ENCODE data around the gene SLC35B4. TPM values are rescaled to one million over a fixed set of nuclear protein-coding genes. Genes with fewer than 3 reads are reported as not detected.

SLC35B4 gene
- total RNA-seq, 2 donors from 2014 or later: 35.6 to 42.2 TPM

DNA sequence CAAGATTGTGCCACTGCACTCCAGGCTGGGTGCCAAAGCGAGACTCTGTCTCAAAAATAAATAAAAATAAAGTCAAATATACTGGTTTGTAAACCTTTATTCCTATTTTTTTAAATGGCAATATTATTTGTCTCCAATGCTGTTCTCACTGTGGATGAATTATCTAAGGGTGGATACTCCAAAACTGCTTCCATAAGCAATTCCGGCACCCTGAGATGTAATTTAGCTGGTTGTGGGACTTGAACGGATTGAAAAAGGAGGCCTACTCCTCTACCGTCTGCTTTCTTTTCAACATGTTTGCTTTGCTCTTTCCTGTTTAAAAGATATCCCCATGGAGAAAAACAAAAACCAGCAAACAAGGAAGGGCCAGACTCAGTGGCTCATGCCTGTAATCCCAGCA lies 54.4 kb downstream of the SLC35B4 start:
- TF ChIP-seq, protein P1, sequence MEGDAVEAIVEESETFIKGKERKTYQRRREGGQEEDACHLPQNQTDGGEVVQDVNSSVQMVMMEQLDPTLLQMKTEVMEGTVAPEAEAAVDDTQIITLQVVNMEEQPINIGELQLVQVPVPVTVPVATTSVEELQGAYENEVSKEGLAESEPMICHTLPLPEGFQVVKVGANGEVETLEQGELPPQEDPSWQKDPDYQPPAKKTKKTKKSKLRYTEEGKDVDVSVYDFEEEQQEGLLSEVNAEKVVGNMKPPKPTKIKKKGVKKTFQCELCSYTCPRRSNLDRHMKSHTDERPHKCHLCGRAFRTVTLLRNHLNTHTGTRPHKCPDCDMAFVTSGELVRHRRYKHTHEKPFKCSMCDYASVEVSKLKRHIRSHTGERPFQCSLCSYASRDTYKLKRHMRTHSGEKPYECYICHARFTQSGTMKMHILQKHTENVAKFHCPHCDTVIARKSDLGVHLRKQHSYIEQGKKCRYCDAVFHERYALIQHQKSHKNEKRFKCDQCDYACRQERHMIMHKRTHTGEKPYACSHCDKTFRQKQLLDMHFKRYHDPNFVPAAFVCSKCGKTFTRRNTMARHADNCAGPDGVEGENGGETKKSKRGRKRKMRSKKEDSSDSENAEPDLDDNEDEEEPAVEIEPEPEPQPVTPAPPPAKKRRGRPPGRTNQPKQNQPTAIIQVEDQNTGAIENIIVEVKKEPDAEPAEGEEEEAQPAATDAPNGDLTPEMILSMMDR (conservative IDR thresholded peaks at IDR 0.05): no peak
- Mint-ChIP-seq H3K4me1 (no peaks in the 10 kb centered on the region), H3K36me3 (ENCODE audit: low read depth) (no peaks in the 10 kb centered on the region), H3K27ac (no peak overlapping the region), H3K9me3 (peaks cover 4% of the 10 kb centered on the region), H3K4me3 (no peak overlapping the region), H3K27me3 (ENCODE audit: insufficient read depth) (peaks cover 2% of the 10 kb centered on the region)
- DNase-seq: no peak
- Histone ChIP-seq H3K4me3 (ENCODE audit: low read length) (no peak overlapping the region), H3K27ac (ENCODE audit: low read depth, low read length) (no peak overlapping the region), H3K27me3 (ENCODE audit: control insufficient read depth, insufficient read depth, low read length, poor library complexity, severe bottlenecking) (no peaks in the 10 kb centered on the region), H3K4me1 (ENCODE audit: control insufficient read depth, insufficient read depth, low read length) (no peaks in the 10 kb centered on the region), H3K9me3 (ENCODE audit: control insufficient read depth, low read length) (no peaks in the 10 kb centered on the region), H3K9ac (ENCODE audit: extremely low read depth, low read length, poor library complexity, severe bottlenecking) (no peak overlapping the region), H3K36me3 (ENCODE audit: control insufficient read depth, insufficient read depth, low read length) (no peaks in the 10 kb centered on the region)
- WGBS, 2 experiments (ENCODE audit: insufficient coverage in 1 of 2, insufficient read length in 1 of 2): 93 to 96% methylated on average over 3 of the region's 4 CpGs

DNA sequence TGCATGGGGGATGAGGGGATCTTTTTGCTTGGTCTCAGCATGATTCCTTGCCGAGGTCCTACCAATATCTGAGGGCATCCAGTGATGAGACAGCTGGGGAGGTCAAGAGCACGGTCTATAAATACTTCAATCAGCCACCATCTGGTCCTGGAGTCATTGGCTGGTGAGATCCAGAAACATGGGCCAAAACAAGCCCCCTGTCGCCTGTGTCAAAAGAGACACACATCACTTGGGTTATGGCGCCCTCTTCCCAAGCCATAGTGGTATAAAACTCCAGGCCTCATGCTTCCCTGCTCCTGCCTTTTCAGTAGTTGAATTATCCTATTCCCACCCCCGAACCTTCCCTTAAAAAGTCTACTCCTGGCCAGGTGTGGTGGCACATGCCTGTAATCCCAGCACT lies 60.9 kb downstream of the SLC35B4 start:
- no peak overlapping the region for H3K4me3 Mint-ChIP-seq
- no peak overlapping the region for H3K27ac ChIP-seq (ENCODE audit: low read depth, low read length)
- H3K9ac ChIP-seq (ENCODE audit: extremely low read depth, low read length, poor library complexity, severe bottlenecking): no peak overlapping the region
- H3K36me3 ChIP-seq (ENCODE audit: control insufficient read depth, insufficient read depth, low read length): no peaks in the 10 kb centered on the region
- H3K36me3 Mint-ChIP-seq (ENCODE audit: low read depth): no peaks in the 10 kb centered on the region
- no peaks in the 10 kb centered on the region for H3K27me3 ChIP-seq (ENCODE audit: control insufficient read depth, insufficient read depth, low read length, poor library complexity, severe bottlenecking)
- no peak overlapping the region for H3K4me3 ChIP-seq (ENCODE audit: low read length)
- TF ChIP-seq, protein P1 (conservative IDR thresholded peaks at IDR 0.05): peak; percentile 51
- H3K4me1 ChIP-seq (ENCODE audit: control insufficient read depth, insufficient read depth, low read length): no peaks in the 10 kb centered on the region
- no peaks in the 10 kb centered on the region for H3K9me3 Mint-ChIP-seq
- DNase-seq: peak; percentile 68
- H3K27me3 Mint-ChIP-seq (ENCODE audit: insufficient read depth): no peaks in the 10 kb centered on the region
- H3K4me1 Mint-ChIP-seq: no peaks in the 10 kb centered on the region
- no peaks in the 10 kb centered on the region for H3K9me3 ChIP-seq (ENCODE audit: control insufficient read depth, low read length)
- no peak overlapping the region for H3K27ac Mint-ChIP-seq
- 90 to 94% methylated on average over 5 of the region's 5 CpGs for WGBS, 2 experiments (ENCODE audit: insufficient coverage in 1 of 2, insufficient read length in 1 of 2)

DNA sequence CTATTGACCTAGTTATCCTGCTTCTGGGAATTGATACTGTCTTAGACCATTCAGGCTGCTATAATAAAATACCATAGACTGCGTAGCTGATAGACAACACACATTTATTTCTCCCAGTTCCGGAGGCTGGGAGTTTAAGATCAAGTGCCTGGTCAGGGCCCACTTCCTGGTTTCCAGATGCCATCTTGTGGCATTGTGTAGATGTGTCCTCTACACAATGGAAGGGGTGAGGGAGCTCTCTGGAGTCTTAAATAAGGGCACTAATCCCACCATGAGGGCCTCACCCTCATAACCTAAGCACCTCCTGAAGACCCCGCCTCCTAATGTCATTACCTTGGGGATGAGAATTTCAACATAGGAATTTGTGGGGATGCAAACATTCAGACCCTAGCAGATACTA lies 62.4 kb downstream of the SLC35B4 start:
- Mint-ChIP-seq H3K27ac (no peak overlapping the region), H3K9me3 (no peaks in the 10 kb centered on the region), H3K27me3 (ENCODE audit: insufficient read depth) (no peaks in the 10 kb centered on the region), H3K36me3 (ENCODE audit: low read depth) (no peaks in the 10 kb centered on the region), H3K4me3 (no peak overlapping the region), H3K4me1 (no peaks in the 10 kb centered on the region)
- H3K4me1 ChIP-seq (ENCODE audit: control insufficient read depth, insufficient read depth, low read length): no peaks in the 10 kb centered on the region
- no peak overlapping the region for H3K4me3 ChIP-seq (ENCODE audit: low read length)
- TF ChIP-seq, protein P1 (conservative IDR thresholded peaks at IDR 0.05): peak; percentile 29
- H3K36me3 ChIP-seq (ENCODE audit: control insufficient read depth, insufficient read depth, low read length): no peaks in the 10 kb centered on the region
- H3K27ac ChIP-seq (ENCODE audit: low read depth, low read length): no peak overlapping the region
- no peak overlapping the region for H3K9ac ChIP-seq (ENCODE audit: extremely low read depth, low read length, poor library complexity, severe bottlenecking)
- WGBS, 2 experiments (ENCODE audit: insufficient coverage in 1 of 2, insufficient read length in 1 of 2): 83 to 98% methylated on average over 1 to 2 of the region's 3 CpGs
- H3K27me3 ChIP-seq (ENCODE audit: control insufficient read depth, insufficient read depth, low read length, poor library complexity, severe bottlenecking): no peaks in the 10 kb centered on the region
- no peaks in the 10 kb centered on the region for H3K9me3 ChIP-seq (ENCODE audit: control insufficient read depth, low read length)
- DNase-seq: no peak

All from endodermal cell (in vitro differentiated cells).